Fibroblast of skin of left biceps (primary cell): ENCODE measurements around the gene RAB7A.
A peak's percentile ranks its signal among the peaks of the same experiment; 100 is the strongest.

Source experiments
- DNase-seq, 2 experiments: peaks; one replicate each; pipeline ENCODE4 v3.0.0-alpha.2; 2013; ENCODE audit warnings: low read depth in 2 of 2

The RAB7A gene

DNA sequence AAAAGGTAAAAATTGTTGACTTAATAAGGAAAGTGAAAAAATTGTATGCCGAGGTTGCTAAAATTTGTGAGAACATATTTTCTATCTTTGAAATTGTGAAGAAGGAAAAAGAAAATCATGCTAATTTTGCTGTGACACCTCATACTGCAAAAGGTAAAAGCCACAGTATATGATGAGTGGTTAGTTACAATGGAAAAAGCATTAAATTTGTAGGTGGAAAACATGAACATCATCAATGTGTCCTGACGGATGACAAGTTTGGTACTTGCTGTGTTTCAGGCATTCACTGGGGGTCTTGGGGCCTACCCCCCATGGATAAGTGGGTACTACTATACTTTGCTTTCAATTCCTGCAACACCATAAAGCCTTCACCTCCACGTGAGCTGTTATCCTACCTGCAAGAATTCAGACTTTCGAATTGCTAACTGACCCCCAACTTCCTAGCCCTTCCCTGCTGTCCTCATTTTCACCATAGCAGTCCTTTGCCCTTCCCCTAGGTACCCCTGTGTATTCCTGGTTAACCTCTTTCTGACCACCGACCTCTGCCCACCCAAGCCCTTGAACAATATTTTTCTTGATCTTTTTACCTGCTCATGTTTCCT, 62.4 kb downstream of the RAB7A start:
- no peak for DNase-seq

DNA sequence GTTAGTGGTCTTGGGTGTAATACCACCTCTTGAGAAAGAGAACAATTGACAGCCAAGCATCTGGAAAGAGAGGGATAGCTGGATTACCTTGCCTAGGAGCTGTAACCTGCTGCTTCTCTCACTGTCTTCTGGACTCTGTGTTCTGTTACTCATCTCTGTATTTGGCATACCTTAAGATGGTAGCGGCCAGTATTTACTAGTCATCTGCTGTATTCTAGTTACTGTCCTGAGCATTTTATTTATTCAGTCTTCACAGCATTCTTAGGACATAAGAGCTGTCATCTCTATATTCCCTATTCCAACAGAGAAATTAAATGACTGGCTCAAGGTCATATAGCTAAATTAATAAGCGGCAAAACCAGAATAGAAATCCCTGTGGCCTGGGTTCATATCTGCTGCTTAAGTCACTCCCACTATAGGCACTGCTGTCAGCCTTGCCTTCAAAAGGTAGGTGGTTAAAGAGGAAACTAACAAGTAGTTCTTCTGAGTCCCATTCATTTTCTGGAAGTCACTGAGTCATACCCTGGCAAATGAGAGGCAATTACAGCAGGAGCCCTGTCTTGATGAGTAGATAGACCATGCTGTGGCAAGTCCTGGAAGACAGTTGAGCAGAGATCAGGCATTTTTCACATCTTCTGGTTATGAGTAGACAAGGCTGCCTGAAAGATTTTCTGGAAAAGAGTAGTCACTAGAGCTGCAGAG, 68.2 kb downstream of the RAB7A start:
- DNase-seq = peak; percentile 35 to 38

DNA sequence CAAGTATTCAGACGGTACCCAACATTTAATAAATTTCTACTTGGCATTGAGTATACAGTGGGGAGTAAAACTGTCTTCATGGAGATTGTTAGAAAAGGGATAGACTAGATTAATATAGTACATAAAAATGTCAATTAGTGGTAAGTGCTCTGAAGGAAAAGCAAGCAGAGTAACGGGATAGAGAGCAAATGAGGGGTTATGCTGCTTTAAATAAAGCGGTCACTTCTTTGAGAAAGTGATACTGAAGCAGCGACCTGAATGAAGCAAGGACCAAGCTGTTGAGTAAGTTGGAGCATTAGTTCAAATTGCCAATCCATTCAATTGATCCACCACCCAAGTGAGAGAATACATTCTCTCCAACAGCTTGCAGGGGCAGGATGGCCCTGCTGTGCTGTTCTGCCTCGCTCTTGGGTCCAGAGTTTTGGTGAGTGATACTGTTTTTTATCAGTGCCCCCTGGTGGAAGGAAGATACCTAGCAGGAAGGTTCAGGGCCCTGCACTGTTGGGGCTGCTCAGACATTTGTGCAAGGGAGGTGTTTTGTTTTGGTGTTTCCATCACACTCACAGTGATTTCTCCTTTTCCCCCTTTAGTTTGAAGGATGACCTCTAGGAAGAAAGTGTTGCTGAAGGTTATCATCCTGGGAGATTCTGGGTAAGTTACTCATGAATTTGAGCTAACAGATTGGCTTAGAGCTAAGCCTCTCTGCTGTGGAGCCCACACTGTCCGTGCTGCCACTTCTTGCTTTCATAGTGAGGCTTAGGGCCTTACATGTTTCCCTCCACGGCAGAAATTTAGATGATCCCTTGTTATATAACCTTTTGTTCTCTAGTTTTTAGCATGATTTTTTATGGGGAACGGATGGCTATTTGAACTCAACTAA, 69.0 kb downstream of the RAB7A start:
- peak in 1 of 2 experiments; percentile 20 for DNase-seq

DNA sequence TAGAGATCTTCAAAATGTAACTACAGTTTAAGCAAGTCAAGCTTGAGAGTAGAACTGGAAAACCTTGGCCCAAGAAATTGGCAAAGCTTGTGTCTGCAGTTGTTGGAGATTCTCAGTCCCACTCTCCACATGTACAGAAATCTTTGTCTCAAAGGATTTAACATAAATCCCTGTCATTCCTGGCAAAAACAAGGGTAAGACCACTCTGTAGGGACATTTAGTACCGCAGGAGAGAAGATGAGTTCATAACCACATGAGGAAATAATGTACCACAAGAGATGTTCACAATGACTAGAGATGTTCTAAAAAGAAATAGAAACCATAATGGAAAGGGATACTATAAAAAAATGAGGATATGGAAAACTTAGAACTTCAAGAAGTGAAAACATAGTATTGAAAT, 73.7 kb downstream of the RAB7A start:
- DNase-seq = no peak

DNA sequence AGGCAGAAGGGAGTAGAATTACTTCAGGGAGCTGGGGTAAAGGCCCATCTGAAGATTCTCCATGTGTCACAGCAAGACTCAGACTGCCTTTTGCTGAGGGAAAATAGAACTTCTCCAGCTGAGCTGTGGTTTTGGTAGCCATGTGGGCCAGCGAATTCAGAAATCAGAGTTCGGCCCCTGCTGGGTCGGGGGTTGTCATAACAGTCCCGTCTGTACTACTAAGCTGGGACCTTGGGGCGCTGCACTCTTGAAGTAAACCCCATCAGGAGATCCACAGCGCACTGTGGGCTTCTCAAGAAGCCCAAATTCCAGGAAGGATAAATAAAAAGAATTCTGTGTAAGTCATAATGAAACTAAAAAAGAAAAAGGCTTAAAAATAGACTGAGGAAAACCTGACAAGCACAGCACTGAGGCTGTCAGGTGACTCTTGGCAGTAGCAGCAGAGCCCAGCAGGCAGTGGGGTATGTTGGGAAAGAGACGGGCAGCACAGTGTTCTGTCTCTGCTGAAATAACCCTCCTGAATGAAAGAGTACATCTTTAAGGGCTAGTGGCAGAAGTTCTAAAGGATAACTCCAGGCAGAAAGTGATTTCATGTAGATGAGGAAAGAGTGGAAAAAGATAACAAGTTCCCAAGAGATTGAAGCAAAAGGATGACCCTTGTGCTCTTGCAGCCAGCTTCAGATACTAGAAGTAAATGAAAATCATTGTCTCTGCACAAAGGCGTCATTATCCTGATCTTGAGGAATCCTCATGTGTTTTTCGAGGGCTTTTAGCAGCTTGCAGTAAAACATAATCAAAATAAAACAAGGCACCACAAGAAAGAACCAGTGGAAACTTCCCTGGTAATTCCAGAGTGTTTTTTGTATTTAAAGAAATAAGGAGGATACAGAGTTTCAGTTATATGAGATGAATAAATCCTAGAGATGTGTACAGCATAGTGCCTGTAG, 74.5 kb downstream of the RAB7A start:
- DNase-seq = no peak

DNA sequence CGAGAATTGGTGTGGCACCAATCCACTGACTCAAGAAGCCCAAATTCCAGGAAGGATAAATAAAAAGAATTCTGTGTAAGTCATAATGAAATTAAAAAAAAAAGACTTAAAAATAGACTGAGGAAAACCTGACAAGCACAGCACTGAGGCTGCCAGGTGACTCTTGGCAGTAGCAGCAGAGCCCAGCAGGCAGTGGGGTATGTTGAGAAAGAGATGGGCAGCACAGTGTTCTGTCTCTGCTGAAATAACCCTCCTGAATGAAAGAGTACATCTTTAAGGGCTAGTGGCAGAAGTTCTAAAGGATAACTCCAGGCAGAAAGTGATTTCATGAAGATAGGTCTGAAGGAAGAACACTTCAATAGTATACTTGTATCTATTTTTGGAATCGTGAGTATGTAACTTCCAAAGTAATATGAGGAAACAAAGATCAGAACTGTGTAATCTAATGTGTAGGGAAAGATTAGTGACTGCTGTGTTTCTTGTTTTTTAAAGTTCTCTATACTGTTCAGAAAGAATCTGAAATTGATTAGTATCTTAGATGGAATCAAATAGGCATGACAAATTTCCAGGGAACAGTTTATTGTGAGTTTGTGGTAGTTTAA, 75.9 kb downstream of the RAB7A start:
- DNase-seq = no peak

DNA sequence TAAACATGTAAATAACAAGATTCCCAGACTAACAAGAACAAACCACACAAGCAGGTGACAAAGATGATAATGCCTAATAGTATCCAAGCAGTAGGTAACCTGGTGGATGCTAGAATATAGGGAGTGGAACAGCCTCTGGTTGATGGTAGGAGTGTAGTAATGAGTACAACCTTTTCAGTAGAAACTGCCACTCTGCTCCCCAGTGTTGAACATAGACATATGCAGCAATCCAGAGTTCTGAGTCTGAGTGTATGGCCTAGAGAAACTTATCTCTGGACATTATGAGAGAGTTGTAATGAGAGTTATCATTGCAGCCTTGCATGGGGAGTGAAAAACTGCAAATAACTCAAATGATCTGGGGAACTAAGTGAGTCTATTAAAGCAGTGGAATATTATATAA, 77.3 kb downstream of the RAB7A start:
- no peak for DNase-seq

DNA sequence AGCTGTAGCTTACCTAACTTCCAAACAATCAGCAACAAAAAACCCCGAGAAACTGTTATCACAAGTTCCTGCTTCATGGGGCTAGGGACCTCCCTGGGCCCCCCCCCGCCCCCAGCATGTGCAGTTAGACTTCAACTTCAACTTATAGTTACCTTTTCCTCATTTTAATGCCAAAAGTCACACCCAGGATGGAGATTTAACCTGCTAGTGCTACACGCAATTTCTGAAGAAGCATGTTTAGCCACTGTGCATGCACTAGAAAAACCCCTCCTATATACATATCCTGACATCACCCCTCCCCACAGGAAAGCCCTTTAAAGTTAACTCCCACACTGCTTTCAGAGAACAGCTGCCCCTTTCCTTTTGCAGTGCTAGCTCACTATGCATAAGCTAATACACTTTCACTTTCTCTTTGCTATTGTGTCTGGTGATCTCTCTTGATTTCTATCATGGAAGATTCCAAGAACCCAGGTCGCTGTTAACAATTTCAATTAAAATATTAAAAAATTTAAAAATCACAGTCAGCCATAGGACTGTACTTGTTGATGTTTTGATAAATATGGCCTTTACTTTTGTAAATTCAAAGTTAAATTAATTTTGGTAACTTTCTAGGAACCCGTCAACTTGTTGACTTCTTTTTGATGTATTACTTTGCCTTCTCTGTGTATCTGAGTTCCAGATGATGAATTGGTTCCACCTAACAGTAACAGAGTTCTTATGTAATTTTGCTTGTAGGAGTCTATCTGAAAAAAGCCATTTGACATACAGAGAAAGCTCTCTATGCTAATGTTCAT, 78.2 kb downstream of the RAB7A start:
- no peak for DNase-seq

DNA sequence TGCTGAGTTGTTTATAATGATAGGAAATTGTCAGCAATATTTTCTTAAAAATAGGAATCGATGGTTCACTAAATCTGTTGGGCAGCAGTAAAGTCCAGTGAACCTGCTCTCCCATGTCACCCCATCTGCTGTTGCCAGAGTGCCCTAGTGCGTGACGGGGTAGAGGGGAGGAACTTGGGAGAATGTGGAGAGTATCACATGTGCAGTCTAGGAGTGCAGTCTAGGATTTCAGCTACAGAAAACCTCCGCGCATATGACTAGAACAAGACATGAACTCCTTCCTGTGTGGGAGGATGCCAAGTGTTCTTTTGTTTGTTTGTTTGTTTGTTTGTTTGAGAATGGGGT, 78.8 kb downstream of the RAB7A start:
- no peak for DNase-seq

DNA sequence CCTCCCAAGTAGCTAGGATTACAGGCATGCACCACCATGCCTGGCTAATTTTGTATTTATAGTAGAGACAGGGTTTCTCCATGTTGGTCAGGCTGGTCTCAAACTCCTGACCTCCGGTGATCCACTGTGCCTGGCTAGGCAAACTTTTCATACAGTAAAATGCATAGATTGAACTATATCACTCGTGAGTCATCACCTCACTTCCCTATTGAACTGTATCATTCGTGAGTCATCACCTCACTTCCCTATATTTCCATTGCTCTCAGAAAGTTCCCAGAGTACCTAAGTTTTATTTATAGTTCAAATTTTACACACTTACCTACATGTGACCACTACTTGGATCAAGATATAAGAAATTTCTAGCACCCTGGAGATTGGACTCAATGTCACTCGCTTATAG, 79.8 kb downstream of the RAB7A start:
- no peak for DNase-seq

DNA sequence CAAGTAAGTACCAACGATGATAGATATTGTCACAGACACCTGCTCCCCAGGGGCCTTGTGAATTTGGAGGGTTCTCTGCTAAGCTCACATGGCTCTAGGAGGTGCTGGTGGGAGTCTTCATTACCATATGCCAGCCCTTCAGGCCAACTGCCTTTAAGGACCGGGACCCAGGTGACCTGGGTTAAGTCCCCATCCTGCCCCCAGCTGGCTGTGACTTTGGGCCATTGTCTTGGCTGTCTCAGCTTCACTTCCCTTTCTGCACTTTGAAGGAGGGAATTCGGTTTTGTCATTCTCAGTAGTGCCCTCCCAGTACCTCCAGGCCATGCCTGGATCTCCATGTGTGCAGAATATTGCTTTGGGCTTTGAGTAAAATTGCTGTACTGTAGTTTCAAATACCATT, 80.6 kb downstream of the RAB7A start:
- DNase-seq = no peak

DNA sequence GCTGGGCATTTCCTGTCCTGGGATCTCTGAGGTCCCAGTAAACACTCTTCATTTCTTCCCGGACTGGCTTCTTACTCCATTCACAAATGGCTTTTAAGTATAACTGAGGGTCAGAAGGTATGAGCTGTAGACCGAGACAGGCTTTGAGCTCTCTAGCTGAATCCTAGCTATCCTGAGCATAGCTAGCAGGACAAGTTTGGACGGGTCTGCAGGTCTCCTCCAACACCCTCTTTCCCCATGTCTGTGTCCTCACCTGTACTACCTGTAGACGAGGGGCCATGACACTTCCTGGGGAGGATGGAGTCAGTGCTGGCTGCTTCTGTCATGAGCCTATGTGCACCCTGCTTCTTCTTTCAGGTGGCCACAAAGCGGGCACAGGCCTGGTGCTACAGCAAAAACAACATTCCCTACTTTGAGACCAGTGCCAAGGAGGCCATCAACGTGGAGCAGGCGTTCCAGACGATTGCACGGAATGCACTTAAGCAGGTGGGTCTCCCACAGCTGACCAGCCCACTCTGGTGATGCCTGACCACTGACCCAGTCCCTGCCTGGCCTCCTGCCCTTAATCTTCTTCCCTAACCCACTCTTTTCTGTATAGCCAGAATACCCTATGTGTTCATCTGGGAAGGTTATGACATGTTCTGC, 81.3 kb downstream of the RAB7A start:
- DNase-seq = no peak

DNA sequence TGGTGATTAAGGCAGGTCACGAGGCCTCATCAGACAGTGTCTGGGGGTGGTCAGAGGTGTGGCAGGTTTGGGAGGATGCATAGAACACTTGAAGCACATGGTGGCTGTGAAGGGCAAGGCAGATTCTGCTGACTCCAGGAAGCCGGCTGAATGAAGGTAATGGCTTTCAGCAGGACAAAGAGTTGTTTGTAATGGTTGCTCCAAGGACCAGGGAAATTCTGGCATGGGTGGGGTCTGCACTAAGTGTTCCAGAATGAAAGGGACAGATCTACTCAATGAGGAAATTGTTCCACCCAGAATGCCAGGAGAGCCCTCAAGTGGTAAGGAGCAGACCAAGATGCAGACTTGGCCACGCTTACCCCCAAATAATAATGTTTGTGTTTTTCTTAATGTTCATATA, 82.7 kb downstream of the RAB7A start:
- DNase-seq = no peak

DNA sequence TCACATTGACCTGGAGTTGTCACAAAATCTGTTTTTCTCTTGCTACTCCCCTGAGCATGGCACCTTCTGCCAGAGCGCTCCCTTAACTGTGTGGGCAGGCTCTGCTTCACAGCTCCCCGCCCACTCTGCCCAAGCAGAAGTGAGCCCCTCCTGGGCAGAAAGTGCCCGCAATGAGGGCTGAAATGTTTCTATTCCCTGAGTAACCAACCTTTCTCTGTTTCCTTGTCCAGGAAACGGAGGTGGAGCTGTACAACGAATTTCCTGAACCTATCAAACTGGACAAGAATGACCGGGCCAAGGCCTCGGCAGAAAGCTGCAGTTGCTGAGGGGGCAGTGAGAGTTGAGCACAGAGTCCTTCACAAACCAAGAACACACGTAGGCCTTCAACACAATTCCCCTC, 87.1 kb downstream of the RAB7A start:
- DNase-seq = no peak

DNA sequence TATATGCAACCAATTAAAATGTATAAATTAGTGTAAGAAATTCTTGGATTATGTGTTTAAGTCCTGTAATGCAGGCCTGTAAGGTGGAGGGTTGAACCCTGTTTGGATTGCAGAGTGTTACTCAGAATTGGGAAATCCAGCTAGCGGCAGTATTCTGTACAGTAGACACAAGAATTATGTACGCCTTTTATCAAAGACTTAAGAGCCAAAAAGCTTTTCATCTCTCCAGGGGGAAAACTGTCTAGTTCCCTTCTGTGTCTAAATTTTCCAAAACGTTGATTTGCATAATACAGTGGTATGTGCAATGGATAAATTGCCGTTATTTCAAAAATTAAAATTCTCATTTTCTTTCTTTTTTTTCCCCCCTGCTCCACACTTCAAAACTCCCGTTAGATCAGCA, 88.1 kb downstream of the RAB7A start:
- no peak for DNase-seq

DNA sequence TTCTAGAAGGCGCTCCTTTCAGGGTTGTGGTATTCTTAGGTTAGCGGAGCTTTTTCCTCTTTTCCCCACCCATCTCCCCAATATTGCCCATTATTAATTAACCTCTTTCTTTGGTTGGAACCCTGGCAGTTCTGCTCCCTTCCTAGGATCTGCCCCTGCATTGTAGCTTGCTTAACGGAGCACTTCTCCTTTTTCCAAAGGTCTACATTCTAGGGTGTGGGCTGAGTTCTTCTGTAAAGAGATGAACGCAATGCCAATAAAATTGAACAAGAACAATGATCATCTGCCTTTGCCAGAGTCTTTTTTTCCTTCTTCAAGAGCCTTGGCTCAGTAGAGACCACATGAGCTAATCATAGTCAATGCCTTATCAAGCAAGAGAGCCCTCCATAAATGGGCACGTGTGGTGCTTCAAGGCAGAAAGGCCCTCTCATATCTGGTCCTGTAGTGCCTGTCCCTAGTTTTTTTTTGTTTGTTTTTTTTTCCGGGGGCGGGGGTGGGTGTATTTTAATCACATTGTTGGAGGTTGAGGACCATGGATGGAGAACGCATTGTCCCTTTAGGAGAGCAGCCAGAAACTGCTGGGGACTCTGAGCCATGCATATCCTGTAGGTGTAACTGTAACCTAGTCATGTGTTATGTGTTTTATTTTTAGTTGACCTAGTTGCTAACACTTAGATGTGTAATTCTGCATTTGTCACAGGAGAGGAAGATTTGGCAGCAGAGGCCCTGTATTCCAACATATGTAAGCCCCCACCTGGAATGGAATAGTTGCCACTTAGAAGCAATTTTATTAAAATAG, 88.7 kb downstream of the RAB7A start:
- DNase-seq = no peak

DNA sequence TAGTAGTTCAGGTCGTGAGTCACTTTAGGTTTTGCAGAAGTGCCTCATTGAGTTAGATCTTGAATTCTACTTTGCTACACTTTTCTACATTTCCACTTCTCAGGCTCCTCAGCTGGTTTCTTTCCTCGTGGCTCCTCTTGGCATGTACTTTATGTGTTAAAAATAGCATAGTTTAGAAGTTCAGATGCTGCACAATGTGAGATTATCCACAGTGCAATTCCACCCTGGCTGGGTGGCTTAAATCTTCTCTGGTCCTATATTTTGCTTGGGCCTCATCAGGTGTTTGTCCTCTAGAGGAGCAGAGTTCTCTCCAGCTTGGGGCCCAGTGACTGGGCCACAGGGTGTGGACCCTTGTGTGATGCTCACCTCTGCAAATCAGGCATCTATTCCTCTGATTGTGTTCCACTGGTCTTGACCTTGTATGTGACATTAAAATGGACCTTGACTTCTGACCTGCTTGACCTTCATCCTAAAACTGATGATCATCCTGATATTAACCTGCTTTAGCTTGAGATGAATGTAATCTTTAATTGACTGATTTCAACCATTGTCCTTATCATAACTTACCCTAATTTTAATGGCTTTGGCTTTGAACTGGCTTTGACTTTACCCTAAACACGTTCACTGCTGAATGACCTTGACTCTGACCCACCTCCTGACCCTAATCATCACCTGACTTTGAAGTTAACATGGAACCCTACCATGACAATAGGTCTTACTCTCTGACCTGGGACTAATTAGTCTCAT, 89.5 kb downstream of the RAB7A start:
- no peak for DNase-seq

DNA sequence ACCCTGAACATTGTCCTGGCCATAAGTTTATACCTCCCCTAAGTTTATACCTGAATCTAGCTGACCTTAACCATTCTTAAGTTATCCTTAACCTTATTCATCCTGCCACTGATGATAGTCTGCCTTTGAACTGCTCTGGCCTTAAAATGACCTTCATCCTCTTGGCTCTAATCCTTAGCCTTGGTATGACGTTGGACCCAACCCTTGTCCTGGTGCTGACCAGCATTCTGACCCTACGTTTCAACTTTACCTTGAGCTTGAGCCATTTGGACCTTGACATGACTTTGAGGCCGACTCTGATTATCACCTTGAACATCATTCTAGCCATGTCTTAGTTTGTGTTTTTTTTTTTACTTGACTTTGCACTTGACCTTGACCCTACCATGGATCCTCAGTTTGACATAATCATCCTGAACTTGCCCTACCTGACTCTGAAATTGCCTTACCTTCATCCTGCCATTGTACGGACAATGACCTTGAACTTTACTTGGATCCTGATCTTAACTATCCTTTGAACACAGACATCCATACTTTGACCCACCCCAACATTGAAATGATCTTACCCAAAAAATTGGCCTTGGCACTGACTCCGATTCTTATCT, 92.3 kb downstream of the RAB7A start:
- DNase-seq = no peak
